K562 (cell line): ENCODE data around the gene DDX39A. TPM values are rescaled to one million over a fixed set of nuclear protein-coding genes. Genes with fewer than 3 reads are reported as not detected.

ENCODE experiments used
- EP400 ChIP-seq: fragments of 450-650 bp; IDR thresholded peaks from 2 replicates; pipeline ENCODE4 v1.6.1; 2017; ENCODE audit warnings: antibody characterized with exemption, mild to moderate bottlenecking, moderate library complexity
- MTA2 ChIP-seq: fragments of 450-650 bp; IDR thresholded peaks from 2 replicates; pipeline ENCODE4 v1.6.1; 2016; ENCODE audit warnings: low read depth
- TBL1XR1 ChIP-seq, 2 experiments: IDR thresholded peaks; 2 replicates each; pipeline ENCODE4 v1.6.1; 2012; ENCODE audit warnings: improper control_type of control experiment in 2 of 2, low read length in 2 of 2, mild to moderate bottlenecking in 1 of 2
- polyA plus RNA-seq, 8 experiments: library from polyadenylated mRNA; depleted of rRNA in 4 of 8; stranded (reverse) in 5 of 8; unstranded in 3 of 8; fragments of >200 nt; fragmentation: Nextera tagmentation in 2 of 8; fragmentation: Illumina TruSeq in 1 of 8; extraction: Ambion mirVana in 2 of 8; extraction: Trizol in 1 of 8; gene quantifications; 2 replicates each; pipeline versions ENCODE4 v1.2.1 to v1.2.3, GENCODE V29; 2011 to 2014; ENCODE audit warnings: inconsistent platforms in 1 of 8, missing spikeins in 1 of 8
- total RNA-seq, 7 experiments: library from RNA; depleted of rRNA in 6 of 7; stranded (reverse); fragments of >200 nt in 6 of 7; fragmentation: Illumina TruSeq in 2 of 7; extraction: Trizol in 2 of 7; gene quantifications; 2 replicates each; pipeline versions ENCODE4 v1.2.1 to v1.2.3, GENCODE V29; 2011 to 2021; ENCODE audit warnings: low replicate concordance in 1 of 7
- TF ChIP-seq, protein P1 (sequence below): fragments of 450-650 bp; IDR thresholded peaks from 2 replicates; pipeline ENCODE4 v1.6.1; 2016; ENCODE audit warnings: mild to moderate bottlenecking, moderate library complexity
- TF ChIP-seq, protein P2 (sequence below), 2 experiments: fragments of 450-650 bp; formaldehyde crosslinking in 1 of 2; IDR thresholded peaks; 2 replicates each; pipeline versions ENCODE4 v1.4.0 to v1.6.1; 2014 to 2020; ENCODE audit warnings: mild to moderate bottlenecking in 2 of 2, borderline replicate concordance in 1 of 2, low read depth in 1 of 2

Gene DDX39A
- total and polyA plus RNA-seq, 9 of the 15 experiments (the other 6 are each of a cell fraction or from before 2014, with no cell fraction given), result 90.3 to 250 (median 188) TPM

DNA sequence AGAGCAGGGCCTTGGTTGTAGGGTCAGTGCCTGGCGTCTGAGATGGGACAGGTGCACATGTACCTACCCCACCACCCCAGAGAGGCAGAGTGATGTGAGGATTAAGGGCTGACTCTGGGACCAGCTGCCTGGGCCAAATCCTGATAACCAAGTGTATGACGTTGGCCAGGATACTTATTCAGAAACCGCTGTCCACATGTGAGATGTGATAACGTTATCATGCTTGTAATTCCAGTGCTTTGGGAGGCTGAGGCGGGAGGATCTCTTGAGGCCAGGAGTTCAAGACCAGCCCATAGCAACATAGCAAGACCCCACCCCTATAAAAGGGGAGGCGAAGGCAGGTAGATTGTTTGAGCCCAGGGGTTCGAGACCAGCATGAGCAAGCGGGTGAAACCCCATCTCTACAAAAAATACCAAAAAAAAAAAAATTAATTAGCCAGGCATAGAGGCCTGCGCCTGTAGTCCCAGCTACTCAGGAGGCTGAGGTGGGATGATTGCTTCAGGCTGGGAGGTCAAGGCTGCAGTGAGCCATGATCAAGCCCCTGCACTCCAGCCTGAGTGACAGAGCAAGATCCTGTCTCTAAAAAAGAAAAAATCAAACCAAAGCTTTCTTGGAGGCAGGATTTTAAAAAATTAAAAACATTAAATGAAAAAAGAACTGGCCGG, 27.9 kb downstream of the DDX39A start (continued):
- TF ChIP-seq, protein P1, sequence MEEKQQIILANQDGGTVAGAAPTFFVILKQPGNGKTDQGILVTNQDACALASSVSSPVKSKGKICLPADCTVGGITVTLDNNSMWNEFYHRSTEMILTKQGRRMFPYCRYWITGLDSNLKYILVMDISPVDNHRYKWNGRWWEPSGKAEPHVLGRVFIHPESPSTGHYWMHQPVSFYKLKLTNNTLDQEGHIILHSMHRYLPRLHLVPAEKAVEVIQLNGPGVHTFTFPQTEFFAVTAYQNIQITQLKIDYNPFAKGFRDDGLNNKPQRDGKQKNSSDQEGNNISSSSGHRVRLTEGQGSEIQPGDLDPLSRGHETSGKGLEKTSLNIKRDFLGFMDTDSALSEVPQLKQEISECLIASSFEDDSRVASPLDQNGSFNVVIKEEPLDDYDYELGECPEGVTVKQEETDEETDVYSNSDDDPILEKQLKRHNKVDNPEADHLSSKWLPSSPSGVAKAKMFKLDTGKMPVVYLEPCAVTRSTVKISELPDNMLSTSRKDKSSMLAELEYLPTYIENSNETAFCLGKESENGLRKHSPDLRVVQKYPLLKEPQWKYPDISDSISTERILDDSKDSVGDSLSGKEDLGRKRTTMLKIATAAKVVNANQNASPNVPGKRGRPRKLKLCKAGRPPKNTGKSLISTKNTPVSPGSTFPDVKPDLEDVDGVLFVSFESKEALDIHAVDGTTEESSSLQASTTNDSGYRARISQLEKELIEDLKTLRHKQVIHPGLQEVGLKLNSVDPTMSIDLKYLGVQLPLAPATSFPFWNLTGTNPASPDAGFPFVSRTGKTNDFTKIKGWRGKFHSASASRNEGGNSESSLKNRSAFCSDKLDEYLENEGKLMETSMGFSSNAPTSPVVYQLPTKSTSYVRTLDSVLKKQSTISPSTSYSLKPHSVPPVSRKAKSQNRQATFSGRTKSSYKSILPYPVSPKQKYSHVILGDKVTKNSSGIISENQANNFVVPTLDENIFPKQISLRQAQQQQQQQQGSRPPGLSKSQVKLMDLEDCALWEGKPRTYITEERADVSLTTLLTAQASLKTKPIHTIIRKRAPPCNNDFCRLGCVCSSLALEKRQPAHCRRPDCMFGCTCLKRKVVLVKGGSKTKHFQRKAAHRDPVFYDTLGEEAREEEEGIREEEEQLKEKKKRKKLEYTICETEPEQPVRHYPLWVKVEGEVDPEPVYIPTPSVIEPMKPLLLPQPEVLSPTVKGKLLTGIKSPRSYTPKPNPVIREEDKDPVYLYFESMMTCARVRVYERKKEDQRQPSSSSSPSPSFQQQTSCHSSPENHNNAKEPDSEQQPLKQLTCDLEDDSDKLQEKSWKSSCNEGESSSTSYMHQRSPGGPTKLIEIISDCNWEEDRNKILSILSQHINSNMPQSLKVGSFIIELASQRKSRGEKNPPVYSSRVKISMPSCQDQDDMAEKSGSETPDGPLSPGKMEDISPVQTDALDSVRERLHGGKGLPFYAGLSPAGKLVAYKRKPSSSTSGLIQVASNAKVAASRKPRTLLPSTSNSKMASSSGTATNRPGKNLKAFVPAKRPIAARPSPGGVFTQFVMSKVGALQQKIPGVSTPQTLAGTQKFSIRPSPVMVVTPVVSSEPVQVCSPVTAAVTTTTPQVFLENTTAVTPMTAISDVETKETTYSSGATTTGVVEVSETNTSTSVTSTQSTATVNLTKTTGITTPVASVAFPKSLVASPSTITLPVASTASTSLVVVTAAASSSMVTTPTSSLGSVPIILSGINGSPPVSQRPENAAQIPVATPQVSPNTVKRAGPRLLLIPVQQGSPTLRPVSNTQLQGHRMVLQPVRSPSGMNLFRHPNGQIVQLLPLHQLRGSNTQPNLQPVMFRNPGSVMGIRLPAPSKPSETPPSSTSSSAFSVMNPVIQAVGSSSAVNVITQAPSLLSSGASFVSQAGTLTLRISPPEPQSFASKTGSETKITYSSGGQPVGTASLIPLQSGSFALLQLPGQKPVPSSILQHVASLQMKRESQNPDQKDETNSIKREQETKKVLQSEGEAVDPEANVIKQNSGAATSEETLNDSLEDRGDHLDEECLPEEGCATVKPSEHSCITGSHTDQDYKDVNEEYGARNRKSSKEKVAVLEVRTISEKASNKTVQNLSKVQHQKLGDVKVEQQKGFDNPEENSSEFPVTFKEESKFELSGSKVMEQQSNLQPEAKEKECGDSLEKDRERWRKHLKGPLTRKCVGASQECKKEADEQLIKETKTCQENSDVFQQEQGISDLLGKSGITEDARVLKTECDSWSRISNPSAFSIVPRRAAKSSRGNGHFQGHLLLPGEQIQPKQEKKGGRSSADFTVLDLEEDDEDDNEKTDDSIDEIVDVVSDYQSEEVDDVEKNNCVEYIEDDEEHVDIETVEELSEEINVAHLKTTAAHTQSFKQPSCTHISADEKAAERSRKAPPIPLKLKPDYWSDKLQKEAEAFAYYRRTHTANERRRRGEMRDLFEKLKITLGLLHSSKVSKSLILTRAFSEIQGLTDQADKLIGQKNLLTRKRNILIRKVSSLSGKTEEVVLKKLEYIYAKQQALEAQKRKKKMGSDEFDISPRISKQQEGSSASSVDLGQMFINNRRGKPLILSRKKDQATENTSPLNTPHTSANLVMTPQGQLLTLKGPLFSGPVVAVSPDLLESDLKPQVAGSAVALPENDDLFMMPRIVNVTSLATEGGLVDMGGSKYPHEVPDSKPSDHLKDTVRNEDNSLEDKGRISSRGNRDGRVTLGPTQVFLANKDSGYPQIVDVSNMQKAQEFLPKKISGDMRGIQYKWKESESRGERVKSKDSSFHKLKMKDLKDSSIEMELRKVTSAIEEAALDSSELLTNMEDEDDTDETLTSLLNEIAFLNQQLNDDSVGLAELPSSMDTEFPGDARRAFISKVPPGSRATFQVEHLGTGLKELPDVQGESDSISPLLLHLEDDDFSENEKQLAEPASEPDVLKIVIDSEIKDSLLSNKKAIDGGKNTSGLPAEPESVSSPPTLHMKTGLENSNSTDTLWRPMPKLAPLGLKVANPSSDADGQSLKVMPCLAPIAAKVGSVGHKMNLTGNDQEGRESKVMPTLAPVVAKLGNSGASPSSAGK, result no peak
- TF ChIP-seq TBL1XR1 (IDR thresholded peaks at IDR 0.05; ENCODE audit: low read length in 2 of 2), result peak in 1 of 2 experiments; percentile 75; a peak in 2 of 4 replicates
- TF ChIP-seq EP400, result peak; percentile 33; the same call in 1 of the 2 replicates
- TF ChIP-seq, protein P2, sequence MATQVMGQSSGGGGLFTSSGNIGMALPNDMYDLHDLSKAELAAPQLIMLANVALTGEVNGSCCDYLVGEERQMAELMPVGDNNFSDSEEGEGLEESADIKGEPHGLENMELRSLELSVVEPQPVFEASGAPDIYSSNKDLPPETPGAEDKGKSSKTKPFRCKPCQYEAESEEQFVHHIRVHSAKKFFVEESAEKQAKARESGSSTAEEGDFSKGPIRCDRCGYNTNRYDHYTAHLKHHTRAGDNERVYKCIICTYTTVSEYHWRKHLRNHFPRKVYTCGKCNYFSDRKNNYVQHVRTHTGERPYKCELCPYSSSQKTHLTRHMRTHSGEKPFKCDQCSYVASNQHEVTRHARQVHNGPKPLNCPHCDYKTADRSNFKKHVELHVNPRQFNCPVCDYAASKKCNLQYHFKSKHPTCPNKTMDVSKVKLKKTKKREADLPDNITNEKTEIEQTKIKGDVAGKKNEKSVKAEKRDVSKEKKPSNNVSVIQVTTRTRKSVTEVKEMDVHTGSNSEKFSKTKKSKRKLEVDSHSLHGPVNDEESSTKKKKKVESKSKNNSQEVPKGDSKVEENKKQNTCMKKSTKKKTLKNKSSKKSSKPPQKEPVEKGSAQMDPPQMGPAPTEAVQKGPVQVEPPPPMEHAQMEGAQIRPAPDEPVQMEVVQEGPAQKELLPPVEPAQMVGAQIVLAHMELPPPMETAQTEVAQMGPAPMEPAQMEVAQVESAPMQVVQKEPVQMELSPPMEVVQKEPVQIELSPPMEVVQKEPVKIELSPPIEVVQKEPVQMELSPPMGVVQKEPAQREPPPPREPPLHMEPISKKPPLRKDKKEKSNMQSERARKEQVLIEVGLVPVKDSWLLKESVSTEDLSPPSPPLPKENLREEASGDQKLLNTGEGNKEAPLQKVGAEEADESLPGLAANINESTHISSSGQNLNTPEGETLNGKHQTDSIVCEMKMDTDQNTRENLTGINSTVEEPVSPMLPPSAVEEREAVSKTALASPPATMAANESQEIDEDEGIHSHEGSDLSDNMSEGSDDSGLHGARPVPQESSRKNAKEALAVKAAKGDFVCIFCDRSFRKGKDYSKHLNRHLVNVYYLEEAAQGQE (IDR thresholded peaks at IDR 0.05; ENCODE audit: borderline replicate concordance), result no peak
- TF ChIP-seq, protein P2 (CRISPR knock-in tag; IDR thresholded peaks at IDR 0.05; ENCODE audit: low read depth), result no peak
- TF ChIP-seq MTA2, result peak; percentile 88
